ENCODE results near the gene CCN5. TPM values are rescaled to one million over a fixed set of nuclear protein-coding genes. Genes with fewer than 3 reads are reported as not detected.

Gene CCN5
- total and polyA plus RNA-seq, 2 donors from 2014 or later, result 0.41 to 3.1 TPM

DNA sequence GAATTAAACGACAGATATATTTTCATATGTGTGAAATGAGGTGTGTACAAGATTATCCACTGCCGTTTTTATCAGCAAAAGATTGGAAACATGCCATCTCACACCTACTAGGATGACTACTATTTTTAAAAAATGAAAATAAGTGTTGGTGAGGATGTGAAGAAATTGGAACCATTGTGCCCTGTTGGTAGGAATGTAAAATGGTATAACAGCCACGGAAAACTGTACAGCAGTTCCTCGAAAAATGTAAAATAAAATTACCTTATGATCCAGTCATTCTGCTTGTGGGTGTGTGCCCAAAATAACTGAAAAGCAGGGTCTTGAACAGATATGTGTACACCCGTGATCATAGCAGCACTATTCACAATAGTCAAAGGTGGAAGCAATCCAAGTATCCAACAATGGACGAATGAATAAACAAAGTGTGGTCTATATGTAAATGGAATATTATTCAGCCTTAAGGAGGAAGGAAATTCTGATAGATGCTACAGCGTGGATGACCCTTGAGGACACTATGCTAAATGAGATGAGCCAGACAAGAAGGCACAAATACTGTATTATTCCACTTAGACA lies 27.0 kb upstream of the CCN5 start:
- FAIRE-seq (no peak), DNase-seq (no peak)
- no peaks in the 10 kb centered on the region for H3K27me3 ChIP-seq (ENCODE audit: control insufficient read depth, insufficient read depth, low read length)
- intact Hi-C loops (cut with DNase I), result loop anchor here (5.0 kb wide), 1 partner anchor 44 kb away; no protein-coding TSS in a partner anchor
- no peaks in the 10 kb centered on the region for H3K9me3 ChIP-seq (ENCODE audit: control insufficient read depth in 2 of 3, insufficient read depth in 1 of 3, low read length in 3 of 3)
- TF ChIP-seq CTCF (IDR thresholded peaks at IDR 0.05; ENCODE audit: borderline replicate concordance, extremely low read depth, insufficient read depth), result no peak
- H3K27ac ChIP-seq (ENCODE audit: low read depth in 2 of 2, low read length in 2 of 2), result no peak overlapping the region
- H3K36me3 ChIP-seq (ENCODE audit: control insufficient read depth in 2 of 3, insufficient read depth in 3 of 3, low read length in 3 of 3), result no peaks in the 10 kb centered on the region
- H3K9ac ChIP-seq (ENCODE audit: low read length in 3 of 3), result no peak overlapping the region
- H3K4me1 ChIP-seq (ENCODE audit: control insufficient read depth in 2 of 3, insufficient read depth in 2 of 3, low read depth in 1 of 3, low read length in 3 of 3), result peaks cover 0 to 7% (median 0%) of the 10 kb centered on the region in 3 donors
- no peak overlapping the region for H3K4me3 ChIP-seq (ENCODE audit: low read length in 3 of 3)

- intact Hi-C loops (cut with DNase I), result loop anchor here (5.0 kb wide), 1 partner anchor 42 kb away; no protein-coding TSS in a partner anchor
- H3K4me1 ChIP-seq (ENCODE audit: control insufficient read depth in 2 of 3, insufficient read depth in 2 of 3, low read depth in 1 of 3, low read length in 3 of 3), result peaks cover 0 to 7% (median 0%) of the 10 kb centered on the region in 3 donors
- no peaks in the 10 kb centered on the region for H3K9me3 ChIP-seq (ENCODE audit: control insufficient read depth in 2 of 3, insufficient read depth in 1 of 3, low read length in 3 of 3)
- no peak overlapping the region for H3K4me3 ChIP-seq (ENCODE audit: low read length in 3 of 3)
- DNase-seq (no peak), FAIRE-seq (no peak)
- no peak for TF ChIP-seq CTCF (IDR thresholded peaks at IDR 0.05; ENCODE audit: borderline replicate concordance, extremely low read depth, insufficient read depth)
- H3K27ac ChIP-seq (ENCODE audit: low read depth in 2 of 2, low read length in 2 of 2), result no peak overlapping the region
- H3K36me3 ChIP-seq (ENCODE audit: control insufficient read depth in 2 of 3, insufficient read depth in 3 of 3, low read length in 3 of 3), result no peaks in the 10 kb centered on the region
- H3K9ac ChIP-seq (ENCODE audit: low read length in 3 of 3), result no peak overlapping the region
- H3K27me3 ChIP-seq (ENCODE audit: control insufficient read depth, insufficient read depth, low read length), result no peaks in the 10 kb centered on the region
Observed at GRCh38 chr20:44689809-44690208, 25.4 kb upstream of the CCN5 start.

DNA sequence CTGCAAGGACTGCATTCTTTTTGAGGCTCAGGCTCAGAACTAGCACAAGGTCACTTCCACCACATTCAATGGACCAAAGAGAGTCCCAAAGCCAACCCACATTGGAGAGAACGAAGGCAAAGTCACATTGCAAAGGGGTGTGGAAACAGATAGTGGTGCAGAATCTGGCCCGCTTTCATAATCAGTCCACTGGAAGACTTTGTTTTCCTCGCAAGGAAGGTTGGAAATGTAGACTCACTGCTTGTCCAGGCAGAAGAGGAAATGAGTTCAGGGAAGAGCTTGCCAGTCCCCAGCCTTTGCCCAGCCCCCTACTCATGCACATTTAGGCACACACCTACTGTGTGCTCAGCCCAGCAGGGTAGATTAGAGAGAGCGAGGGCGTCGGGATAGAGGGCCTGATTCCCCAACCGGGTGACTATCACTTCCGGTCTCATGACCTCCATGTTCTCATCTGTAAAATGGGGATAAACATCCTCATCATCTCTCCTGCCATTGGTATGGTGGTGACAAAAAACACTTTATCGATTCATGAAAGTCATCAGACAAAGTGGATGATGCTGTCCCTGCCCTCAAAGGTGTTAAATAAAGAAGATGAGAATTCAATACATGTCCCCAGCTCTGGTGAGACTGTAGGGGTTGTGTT lies 24.3 kb upstream of the CCN5 start:
- TF ChIP-seq CTCF (IDR thresholded peaks at IDR 0.05; ENCODE audit: borderline replicate concordance, extremely low read depth, insufficient read depth), result no peak
- H3K27ac ChIP-seq (ENCODE audit: low read depth in 2 of 2, low read length in 2 of 2), result no peak overlapping the region
- FAIRE-seq, result no peak

More for the DNA sequence above, 24.3 kb upstream of the CCN5 start:
- Histone ChIP-seq H3K36me3 (ENCODE audit: control insufficient read depth in 2 of 3, insufficient read depth in 3 of 3, low read length in 3 of 3) (no peaks in the 10 kb centered on the region), H3K9ac (ENCODE audit: low read length in 3 of 3) (no peak overlapping the region), H3K4me3 (ENCODE audit: low read length in 3 of 3) (no peak overlapping the region), H3K27me3 (ENCODE audit: control insufficient read depth, insufficient read depth, low read length) (no peaks in the 10 kb centered on the region), H3K9me3 (ENCODE audit: control insufficient read depth in 2 of 3, insufficient read depth in 1 of 3, low read length in 3 of 3) (no peaks in the 10 kb centered on the region), H3K4me1 (ENCODE audit: control insufficient read depth in 2 of 3, insufficient read depth in 2 of 3, low read depth in 1 of 3, low read length in 3 of 3) (peaks cover 0 to 4% (median 0%) of the 10 kb centered on the region in 3 donors)
- DNase-seq, result no peak
- intact Hi-C loops (cut with DNase I), result no loop called here

Data from kidney (tissue), 14 donors.